Right ventricle myocardium superior (tissue), 1 donor: ENCODE measurements around the gene BPTF. TPM values are rescaled to one million over a fixed set of nuclear protein-coding genes. Genes with fewer than 3 reads are reported as not detected.
"Not testable (repeated sequence)": the region's sequence is repeated elsewhere in the genome, so short reads cannot be mapped to it uniquely, and the experiment has no call there.

Experiments
- ATAC-seq: fragments of 200-7000 bp; cut with Tn5 transposase; one replicate; pipeline ENCODE4 v1.9.1; 2020; ENCODE audit warnings: mild to moderate bottlenecking; ENCODE audit not compliant: poor library complexity
- DNase-seq: peaks from one replicate; pipeline ENCODE4 v3.0.0-alpha.2; 2020
- intact Hi-C: fragments of 100-400 bp; cut with DNase I; formaldehyde crosslinking; loops from one replicate; pipeline ENCODE4 v1.11.2; 2022
- total RNA-seq: library from RNA; stranded (reverse); fragmentation: NEBNext Ultra II Directional; extraction: Animal tissue kit (Norgen Biotek cat#: 25700); gene quantifications from one replicate; pipeline ENCODE4 v1.2.1, GENCODE V29; 2021
- donor health status: DM: no; HTN: yes; CAD: no; lungs with severe emphysema.

BPTF gene
- total RNA-seq, 1 donor from 2014 or later: 68.7 TPM

GRCh38 chr17:67862614-67863217, 37.4 kb downstream of the BPTF start:
- intact Hi-C loops: no loop called here
- ATAC-seq (no peak), DNase-seq (no peak)

- no peak for ATAC-seq
- DNase-seq: no peak
- intact Hi-C loops: no loop called here
Measured at GRCh38 chr17:67863624-67864247, 38.4 kb downstream of the BPTF start.

- intact Hi-C loops: no loop called here
- no peak for ATAC-seq
Measured at GRCh38 chr17:67865438-67865837, 40.1 kb downstream of the BPTF start.

GRCh38 chr17:67867591-67867990, 42.3 kb downstream of the BPTF start:
- ATAC-seq: no peak
- intact Hi-C loops: no loop called here

More at GRCh38 chr17:67865438-67865837, 40.1 kb downstream of the BPTF start:
- DNase-seq: no peak

GRCh38 chr17:67868176-67868575, 42.9 kb downstream of the BPTF start:
- intact Hi-C loops: no loop called here
- no peak for ATAC-seq
- DNase-seq: no peak

More at GRCh38 chr17:67867591-67867990, 42.3 kb downstream of the BPTF start:
- DNase-seq: no peak

GRCh38 chr17:67879662-67880061, 54.4 kb downstream of the BPTF start:
- ATAC-seq: no peak
- intact Hi-C loops: no loop called here
- no peak for DNase-seq

GRCh38 chr17:67881083-67881482, 55.8 kb downstream of the BPTF start:
- DNase-seq (no peak), ATAC-seq (no peak)
- intact Hi-C loops: no loop called here

GRCh38 chr17:67884741-67885140, 59.4 kb downstream of the BPTF start:
- ATAC-seq (no peak), DNase-seq (no peak)
- intact Hi-C loops: no loop called here

- intact Hi-C loops: no loop called here
- ATAC-seq (no peak), DNase-seq (no peak)
Measured at GRCh38 chr17:67891481-67892119, 66.3 kb downstream of the BPTF start.

- ATAC-seq (no peak), DNase-seq (no peak)
- intact Hi-C loops: no loop called here
Measured at GRCh38 chr17:67902511-67903231, 77.4 kb downstream of the BPTF start.

- DNase-seq, intact Hi-C loops, ATAC-seq: not testable (repeated sequence)
Measured at GRCh38 chr17:67905298-67905697, 80.0 kb downstream of the BPTF start.

- ATAC-seq, DNase-seq, intact Hi-C loops: not testable (repeated sequence)
Measured at GRCh38 chr17:67910117-67910803, 85.0 kb downstream of the BPTF start.

- ATAC-seq: no peak
- intact Hi-C loops: no loop called here
Measured at GRCh38 chr17:67911059-67911782, 85.9 kb downstream of the BPTF start.

GRCh38 chr17:67912088-67912487, 86.8 kb downstream of the BPTF start:
- intact Hi-C loops: no loop called here
- no peak for ATAC-seq
- DNase-seq: no peak

More at GRCh38 chr17:67911059-67911782, 85.9 kb downstream of the BPTF start:
- no peak for DNase-seq

- ATAC-seq (no peak), DNase-seq (no peak)
- intact Hi-C loops: no loop called here
Measured at GRCh38 chr17:67912656-67913055, 87.4 kb downstream of the BPTF start.

GRCh38 chr17:67920212-67920611, 94.9 kb downstream of the BPTF start:
- DNase-seq: no peak
- intact Hi-C loops: no loop called here
- peak; percentile 64 for ATAC-seq

GRCh38 chr17:67922503-67922902, 97.2 kb downstream of the BPTF start:
- intact Hi-C loops: no loop called here
- peak; percentile 38 for ATAC-seq
- no peak for DNase-seq

- ATAC-seq, intact Hi-C loops, DNase-seq: not testable (repeated sequence)
Measured at GRCh38 chr17:67928842-67929241, 103.5 kb downstream of the BPTF start.
